ENCODE measurements around the gene MPI.
A peak's percentile ranks its signal among the peaks of the same experiment; 100 is the strongest.
"Not testable (repeated sequence)": the region's sequence is repeated elsewhere in the genome, so short reads cannot be mapped to it uniquely, and the experiment has no call there.

MPI gene

DNA sequence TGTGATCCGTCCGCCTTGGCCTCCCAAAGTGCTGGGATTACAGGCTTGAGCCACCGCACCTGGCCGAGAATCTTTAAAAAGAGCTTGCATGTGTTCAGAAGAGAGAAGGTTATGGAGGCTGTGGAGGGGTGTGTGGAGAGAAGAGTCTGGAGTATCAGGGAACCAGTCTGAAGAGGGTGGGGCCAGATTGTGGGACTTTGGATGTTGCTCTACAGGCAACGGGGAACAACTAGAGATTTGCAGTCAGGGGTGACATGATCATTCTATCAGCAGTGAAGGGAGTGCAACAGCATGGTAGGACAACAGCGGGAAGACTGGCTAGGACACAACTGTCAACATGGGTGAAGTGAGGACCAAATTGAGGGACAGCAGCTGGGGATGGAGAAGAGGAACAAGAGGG lies 25.5 kb upstream of the MPI start:
- no peak for DNase-seq

- DNase-seq: no peak
Observed at GRCh38 chr15:74865316-74865715, 24.5 kb upstream of the MPI start.

DNA sequence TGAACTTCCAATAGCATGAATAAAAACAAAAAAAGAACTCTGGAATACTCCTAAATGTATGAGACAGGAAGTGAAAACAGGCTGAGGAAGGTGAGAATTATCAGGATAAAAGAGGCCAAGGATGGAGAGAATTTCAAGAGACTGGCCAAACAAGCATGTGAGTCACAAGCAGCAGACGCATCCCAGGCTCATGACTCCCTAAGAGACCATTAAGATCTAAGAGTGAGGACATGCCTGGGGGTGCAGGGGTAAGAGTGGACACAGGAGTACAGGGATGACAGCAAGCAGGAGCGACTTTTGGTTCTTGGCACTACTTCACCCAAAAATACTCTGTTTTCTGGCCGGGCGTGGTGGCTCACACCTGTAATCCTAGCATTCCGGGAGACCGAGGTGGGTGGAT lies 23.8 kb upstream of the MPI start:
- peak; percentile 43 for DNase-seq

DNA sequence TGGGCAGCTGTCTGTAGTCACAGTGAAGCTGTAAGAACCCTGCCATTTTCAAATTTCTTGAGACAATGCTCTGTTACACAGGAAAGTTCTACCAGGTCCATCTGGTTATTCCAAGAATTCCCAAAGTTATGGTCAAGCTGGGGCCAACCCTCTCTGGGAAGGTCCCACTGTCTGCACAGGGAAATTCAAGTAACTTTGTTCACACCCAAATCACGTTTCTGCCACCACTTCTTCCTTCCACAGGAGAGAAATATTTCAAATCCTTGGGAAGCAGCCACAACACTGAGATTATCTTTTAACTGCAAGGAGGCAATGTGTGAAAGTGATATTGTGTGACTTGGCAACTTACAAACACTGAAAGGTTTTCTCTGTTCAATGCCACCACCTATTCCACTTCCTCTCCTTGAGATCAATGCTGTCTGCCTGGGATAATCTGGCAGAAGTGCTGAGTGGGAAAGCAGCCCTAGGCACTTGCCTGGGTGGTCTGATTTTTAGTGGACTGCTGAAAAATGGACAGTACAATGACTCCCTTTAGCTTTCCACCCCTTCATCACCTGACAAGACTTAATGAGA lies 22.3 kb upstream of the MPI start:
- DNase-seq: no peak

DNA sequence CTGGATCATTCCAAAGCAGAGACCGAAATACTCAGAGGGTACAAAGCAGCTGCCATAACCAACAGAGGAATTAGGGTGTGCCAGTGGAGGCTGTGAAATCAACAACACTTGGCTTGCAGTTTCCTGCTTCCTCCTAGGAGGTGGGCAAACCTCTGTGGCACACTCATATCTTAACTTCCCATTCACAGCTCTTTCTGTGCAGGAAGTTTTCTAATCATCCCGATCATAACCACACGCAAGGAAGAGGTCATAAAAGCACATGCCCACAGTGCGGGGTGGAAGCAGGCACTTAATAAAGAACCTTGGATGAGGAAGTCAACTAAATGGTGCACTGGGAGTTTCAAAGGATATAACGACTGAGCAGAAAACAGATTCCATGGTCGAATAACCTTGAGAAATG lies 21.8 kb upstream of the MPI start:
- DNase-seq: no peak

DNA sequence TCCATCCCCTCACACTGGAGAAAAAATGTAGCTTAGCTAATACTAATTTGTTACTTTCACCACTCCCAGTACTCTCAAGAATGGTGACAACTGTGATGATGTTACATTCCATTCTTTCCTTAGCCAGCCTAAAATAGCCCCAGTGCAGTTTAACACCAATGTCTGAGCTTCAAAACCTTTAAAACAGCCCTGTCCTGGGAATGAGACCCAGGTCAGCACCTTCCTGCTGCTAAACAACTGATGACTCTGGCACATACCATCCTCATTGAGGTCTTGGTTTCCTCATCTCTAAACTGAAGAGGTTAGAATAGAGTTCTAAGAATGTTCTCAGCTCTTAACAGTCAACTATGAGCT lies 20.5 kb upstream of the MPI start:
- DNase-seq: no peak

DNA sequence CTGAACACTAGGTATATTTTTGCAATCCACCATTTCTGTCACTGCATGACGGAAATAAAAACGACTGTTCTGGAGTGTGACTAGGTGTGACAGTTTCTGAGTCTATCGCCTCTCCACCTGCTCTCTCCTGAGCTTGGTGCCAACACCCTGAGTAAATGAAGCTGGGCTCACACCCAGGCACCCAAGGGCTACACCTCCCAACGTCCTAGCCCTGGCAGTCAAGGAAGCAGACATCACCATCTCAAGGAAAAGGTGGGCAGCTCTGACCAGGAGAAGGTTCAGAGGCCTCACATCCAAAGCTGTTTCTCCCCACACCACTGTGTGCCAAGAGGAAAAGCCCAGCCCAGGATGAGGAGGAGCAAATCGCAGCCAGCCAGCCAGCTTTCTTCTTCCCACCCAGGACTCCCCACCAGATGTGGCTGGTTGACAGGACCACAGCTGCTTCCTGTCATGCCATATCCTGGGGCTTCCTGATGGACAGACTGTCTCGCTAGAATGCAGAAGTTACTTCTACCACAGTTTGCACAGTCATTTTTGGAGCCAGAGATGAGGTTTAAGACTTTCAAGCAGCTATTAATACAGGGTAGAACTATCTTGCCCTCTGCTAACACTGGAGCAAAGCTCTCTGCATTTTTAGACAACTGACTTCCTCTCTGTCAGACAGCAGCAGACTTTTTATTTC lies 20.0 kb upstream of the MPI start:
- DNase-seq: no peak

DNA sequence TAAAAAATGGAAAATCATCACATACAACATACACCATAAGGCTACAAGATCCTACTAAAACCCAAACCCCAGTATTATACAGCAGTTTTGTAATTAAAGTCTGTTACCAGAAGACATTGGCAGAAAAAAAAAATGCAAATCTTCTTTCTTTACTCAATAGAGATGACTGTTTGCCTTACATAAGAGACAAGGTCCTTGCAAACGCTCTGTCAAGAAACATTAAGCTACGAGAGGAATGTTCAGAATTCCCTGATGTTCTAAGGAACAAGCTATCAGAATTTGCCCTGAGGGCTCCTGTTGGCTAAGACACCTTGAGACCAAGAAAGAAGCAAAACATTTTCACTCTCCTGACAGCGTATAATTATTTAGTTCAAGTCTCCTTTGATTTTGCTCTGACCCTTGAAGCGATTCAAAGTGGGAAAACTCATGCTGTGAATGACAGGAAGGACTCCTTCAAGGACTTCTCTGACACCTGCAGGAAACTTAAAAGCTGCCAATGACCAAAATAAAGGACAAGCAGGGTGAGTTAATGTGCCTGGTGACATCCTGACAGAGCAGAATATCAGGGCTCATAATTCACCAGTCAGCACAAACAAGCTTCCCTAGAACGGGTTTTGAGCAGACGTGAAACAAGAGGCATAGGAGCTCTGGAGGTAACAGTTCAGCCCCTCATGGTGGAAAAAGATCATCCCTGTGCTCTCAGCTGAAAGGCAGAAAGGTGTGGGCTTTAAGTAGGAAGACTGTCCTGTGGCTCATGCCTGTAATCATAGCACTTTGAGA lies 19.2 kb upstream of the MPI start:
- no peak for DNase-seq

- no peak for DNase-seq
Observed at GRCh38 chr15:74872702-74873035, 17.2 kb upstream of the MPI start.

- peak; percentile 93 for DNase-seq
Observed at GRCh38 chr15:74873036-74873755, 16.6 kb upstream of the MPI start, which contains the start of gene SCAMP2. Gene SCAMP2, minus strand, starts transcription at chr15:74873365. Its CDS starts 110 bp downstream, at chr15:74873255.

DNA sequence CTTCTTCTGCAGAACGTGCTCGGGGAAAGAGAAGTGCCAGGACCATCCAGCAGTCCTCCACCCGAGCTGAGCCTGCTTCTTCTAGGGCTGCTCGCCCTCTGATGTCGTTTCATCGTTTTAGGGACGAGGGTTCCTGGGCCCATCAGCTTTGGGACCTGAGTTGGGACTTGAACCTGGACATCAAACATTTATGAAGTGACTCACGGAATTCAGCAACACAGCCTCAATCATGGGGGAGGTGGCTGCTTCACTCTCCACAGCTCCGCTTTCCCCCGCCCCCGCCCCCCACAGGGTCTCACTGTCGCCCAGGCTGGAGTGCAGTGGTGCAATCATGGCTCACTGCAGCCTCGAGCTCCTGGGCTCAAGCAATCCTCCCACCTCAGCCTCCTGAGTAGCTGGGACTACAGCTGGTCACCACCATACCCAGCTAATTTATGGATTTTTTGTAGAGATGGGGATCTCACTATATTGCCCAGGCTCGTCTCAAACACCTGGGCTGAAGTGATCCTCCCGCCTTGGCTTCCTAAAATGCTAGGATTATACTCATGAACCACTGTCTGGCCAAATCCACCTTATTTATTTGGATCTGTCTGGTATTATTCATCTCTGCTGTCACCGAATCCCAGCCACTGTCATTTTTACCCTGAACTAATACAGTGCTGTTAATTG lies 16.0 kb upstream of the MPI start:
- DNase-seq: peak; percentile 67

GRCh38 chr15:74878273-74878672 lies 11.6 kb upstream of the MPI start:
- no peak for DNase-seq

DNA sequence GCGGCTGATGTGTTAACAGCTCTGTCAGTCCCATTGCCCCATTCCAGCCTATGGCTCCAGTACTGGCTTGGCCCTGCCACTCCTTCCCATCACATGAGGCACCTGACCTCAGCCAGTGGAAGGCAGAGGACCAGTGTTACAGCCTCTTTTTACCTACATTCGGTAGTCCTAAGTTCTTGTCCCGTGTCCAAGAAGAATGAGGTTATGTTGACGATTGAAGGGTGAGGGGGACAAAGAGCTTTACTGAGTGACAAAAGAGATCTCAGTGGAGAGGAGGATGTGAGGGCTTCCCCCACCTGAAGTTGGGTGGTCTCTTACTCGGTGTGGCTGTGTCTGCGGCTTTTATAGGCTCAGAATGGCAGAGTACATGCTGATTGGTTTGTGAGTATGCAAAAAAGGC lies 7.3 kb upstream of the MPI start:
- peak; percentile 20 for DNase-seq

DNA sequence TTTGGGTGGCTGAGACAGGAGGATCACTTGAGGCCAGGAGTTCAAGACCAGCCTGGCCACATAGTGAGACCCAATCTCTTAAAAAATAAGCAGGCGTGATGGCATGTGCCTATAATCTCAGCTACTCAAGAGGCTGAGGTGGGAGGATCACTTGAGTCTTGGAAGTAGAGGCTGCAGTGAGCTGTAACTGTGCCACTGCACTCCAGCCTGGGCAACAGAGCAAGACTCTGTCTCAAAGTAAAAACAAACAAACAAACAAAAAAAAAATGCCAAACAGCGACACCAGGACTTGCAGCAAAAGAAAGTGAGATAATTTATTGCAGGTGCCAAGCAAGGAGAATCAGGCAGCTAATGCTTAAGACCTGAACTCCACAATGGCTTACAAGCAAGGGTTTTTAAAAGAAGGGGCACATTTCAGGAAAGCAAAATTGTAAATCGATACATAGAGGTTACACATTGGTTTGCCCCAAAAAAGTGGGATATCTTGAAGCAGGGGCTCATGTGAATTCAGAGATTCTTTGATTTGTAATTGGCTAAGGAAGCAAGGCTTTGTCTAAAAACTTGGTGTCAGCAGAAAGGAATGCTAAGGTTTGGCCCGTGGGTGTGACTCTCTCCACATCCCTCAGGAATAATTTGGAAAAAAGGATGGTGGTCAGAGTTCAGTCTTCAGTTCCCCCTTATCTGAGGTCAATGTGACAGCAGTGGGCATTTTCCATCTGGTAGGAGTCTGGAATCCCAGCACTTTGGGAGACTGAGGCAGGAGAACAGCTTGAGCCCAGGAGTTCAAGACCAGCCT lies 5.2 kb upstream of the MPI start:
- no peak for DNase-seq

DNA sequence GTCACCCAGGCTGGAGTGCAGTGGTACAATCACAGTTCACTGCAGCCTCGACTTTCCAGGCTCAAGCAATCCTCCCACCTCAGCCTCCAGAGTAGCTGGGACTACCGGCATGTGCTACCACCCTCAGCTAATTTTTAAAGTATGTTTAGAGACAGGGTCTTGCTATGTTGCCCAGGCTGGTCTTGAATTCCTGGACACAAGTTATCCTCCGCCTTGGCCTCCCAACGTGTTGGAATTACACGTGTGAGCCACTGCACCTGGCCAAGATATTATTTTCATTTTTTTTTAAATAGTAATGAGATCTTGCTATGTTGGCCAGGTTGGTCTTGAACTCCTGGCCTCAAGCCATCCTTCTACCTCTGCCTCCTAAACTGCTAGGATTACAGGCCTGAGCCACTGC lies 4.4 kb upstream of the MPI start:
- no peak for DNase-seq

DNA sequence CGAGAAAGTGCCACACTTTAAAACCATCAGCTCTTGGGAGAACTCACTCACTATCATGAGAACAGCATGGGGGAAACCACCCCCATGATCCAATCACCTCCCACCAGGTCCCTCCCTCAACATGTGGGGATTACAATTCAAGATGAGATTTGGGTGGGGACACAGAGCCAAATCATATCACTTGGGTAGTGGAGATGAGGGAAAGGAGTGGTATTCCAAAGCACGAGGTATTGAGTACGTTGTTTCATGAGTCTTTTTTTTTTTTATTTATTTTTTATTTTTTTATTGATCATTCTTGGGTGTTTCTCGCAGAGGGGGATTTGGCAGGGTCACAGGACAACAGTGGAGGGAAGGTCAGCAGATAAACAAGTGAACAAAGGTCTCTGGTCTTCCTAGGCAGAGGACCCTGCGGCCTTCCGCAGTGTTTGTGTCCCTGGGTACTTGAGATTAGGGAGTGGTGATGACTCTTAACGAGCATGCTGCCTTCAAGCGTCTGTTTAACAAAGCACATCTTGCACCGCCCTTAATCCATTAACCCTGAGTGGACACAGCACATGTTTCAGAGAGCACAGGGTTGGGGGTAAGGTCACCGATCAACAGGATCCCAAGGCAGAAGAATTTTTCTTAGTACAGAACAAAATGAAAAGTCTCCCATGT lies 2.2 kb upstream of the MPI start:
- DNase-seq: not testable (repeated sequence)

DNA sequence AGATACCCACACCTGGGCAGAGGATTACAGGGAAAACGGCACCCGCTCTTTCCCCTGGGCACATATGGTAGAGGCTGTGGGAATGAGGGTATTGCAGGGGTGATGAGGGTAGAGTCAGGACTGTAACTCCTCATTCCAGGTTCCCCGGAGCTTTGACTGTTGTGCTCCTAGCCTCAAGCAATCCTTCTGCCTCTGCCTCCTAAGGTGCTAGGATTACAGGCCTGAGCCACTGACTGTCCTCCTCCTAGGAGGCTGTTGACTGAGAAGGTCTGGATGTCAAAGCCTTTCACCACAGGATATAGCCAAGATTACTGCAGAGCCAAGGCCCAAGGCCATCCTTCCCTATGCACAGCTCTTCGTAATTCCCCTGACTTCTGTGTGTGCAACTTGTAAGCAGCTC lies 1.1 kb upstream of the MPI start:
- DNase-seq: no peak

GRCh38 chr15:74889390-74889882 lies 406 bp upstream of the MPI start:
- DNase-seq: no peak

GRCh38 chr15:74890665-74890960 lies 771 bp downstream of the MPI start:
- no peak for DNase-seq

DNA sequence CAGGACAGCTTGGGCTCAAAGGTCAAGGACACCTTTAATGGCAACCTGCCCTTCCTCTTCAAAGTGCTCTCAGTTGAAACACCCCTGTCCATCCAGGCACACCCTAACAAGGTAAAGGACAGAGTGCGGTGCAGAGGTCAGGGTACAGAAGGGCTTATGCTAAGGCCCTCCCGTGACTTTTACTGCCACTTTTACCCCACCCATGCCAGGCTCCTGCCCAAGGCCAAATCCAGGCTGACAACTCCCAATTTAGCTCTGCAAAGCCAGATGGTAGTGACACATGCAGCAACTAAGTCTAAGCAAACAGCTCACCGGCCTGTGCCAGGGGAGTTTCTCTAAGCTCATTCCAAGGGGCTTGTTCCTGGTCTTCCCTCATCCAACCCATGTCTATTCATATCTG lies 1.6 kb downstream of the MPI start:
- DNase-seq: no peak

DNA sequence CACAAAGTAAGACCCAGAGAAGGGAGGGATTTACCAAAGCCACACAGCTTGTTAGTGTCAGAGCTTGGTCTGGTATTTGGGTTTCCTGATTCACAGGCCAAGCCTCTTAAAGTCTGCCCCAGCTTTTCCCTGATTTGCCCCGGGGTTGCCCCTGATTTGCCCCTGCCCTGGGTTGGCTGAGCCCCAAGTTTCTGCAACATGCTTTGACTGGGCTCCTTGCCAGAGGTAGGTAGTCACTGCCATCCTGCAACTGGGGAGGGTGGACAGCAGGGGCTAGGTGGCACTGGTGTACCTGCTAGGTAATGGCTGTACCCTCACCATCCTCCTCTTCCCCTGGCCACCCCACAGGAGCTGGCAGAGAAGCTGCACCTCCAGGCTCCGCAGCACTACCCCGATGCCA lies 2.5 kb downstream of the MPI start:
- no peak for DNase-seq

- DNase-seq: no peak
Observed at GRCh38 chr15:74892931-74893330, 3.1 kb downstream of the MPI start.

Data from DMS53 (cell line).